NT2/D1 (cell line): Measurements from ENCODE around the gene RTEL1.

Experiments
- YY1 ChIP-seq: IDR thresholded peaks from 2 replicates; pipeline ENCODE4 v1.6.1; 2011; ENCODE audit not compliant: insufficient read length, insufficient read depth
- ZNF274 ChIP-seq: IDR thresholded peaks from 2 replicates; pipeline ENCODE4 v1.6.1; 2011; ENCODE audit warnings: mild to moderate bottlenecking, low read depth, low read length

- TF ChIP-seq YY1, result no peak
- no peak for TF ChIP-seq ZNF274
These were observed 42.3 kb downstream of the RTEL1 start for GRCh38 chr20:63700199-63701050.
